Loucy (cell line): ENCODE measurements around the gene SLC16A9.

ENCODE experiments used
- H2AFZ ChIP-seq: fragments of 200-600 bp; sonication (generic); 2 replicates; pipeline ENCODE4 v1.6.0; 2016; ENCODE audit warnings: antibody characterized with exemption, mild to moderate bottlenecking, low read length, moderate library complexity
- H3F3A ChIP-seq: fragments of 200-600 bp; 2 replicates; pipeline ENCODE4 v1.6.0; 2016; ENCODE audit warnings: antibody characterized with exemption, low read depth, mild to moderate bottlenecking
- H3K27me3 ChIP-seq: fragments of 200-600 bp; sonication (generic); 2 replicates; pipeline ENCODE4 v1.6.1; 2014; ENCODE audit warnings: low read length, mild to moderate bottlenecking; ENCODE audit not compliant: insufficient read depth, poor library complexity, severe bottlenecking
- H3K36me3 ChIP-seq: fragments of 200-600 bp; sonication (generic); 2 replicates; pipeline ENCODE4 v1.6.1; 2016; ENCODE audit warnings: low read length; ENCODE audit not compliant: insufficient read depth
- H3K4me1 ChIP-seq: fragments of 200-600 bp; sonication (generic); 2 replicates; pipeline ENCODE4 v1.5.1; 2014; ENCODE audit warnings: low read length, mild to moderate bottlenecking; ENCODE audit not compliant: insufficient read depth, poor library complexity, severe bottlenecking
- H3K4me2 ChIP-seq: fragments of 200-600 bp; sonication (generic); 2 replicates; pipeline ENCODE4 v1.6.0; 2014; ENCODE audit warnings: antibody characterized with exemption, low read length, low read depth, mild to moderate bottlenecking; ENCODE audit not compliant: poor library complexity, severe bottlenecking
- H3K4me3 ChIP-seq: fragments of 200-600 bp; sonication (generic); 2 replicates; pipeline ENCODE4 v1.5.1; 2014; ENCODE audit warnings: low read length, mild to moderate bottlenecking, mixed read lengths; ENCODE audit not compliant: poor library complexity, severe bottlenecking
- H3K79me2 ChIP-seq: fragments of 200-600 bp; sonication (generic); 2 replicates; pipeline ENCODE4 v1.6.1; 2014; ENCODE audit warnings: low read length; ENCODE audit not compliant: insufficient read depth
- H3K9ac ChIP-seq: fragments of 200-600 bp; sonication (generic); 2 replicates; pipeline ENCODE4 v1.6.0; 2014; ENCODE audit warnings: mild to moderate bottlenecking, low read depth, low read length, moderate library complexity; ENCODE audit not compliant: poor library complexity, severe bottlenecking
- H3K9me2 ChIP-seq: fragments of 200-600 bp; sonication (generic); replicated peaks from 2 replicates; pipeline ENCODE4 v1.6.1; 2016; ENCODE audit warnings: low read depth, low read length, mixed read lengths
- H3K9me3 ChIP-seq: fragments of 200-600 bp; sonication (generic); 2 replicates; pipeline ENCODE4 v1.6.1; 2014; ENCODE audit warnings: mild to moderate bottlenecking, antibody characterized with exemption, low read length, low read depth; ENCODE audit not compliant: insufficient read depth
- H4K20me1 ChIP-seq: fragments of 200-600 bp; sonication (generic); 2 replicates; pipeline ENCODE4 v1.6.0; 2014; ENCODE audit warnings: antibody characterized with exemption, low read length, mild to moderate bottlenecking; ENCODE audit not compliant: insufficient read depth, poor library complexity, severe bottlenecking
- CTCF ChIP-seq: fragments of 200-600 bp; sonication (generic); conservative IDR thresholded peaks from 2 replicates; pipeline ENCODE4 v1.5.1; 2014; ENCODE audit warnings: mild to moderate bottlenecking, antibody characterized with exemption, low read length
- EZH2phosphoT487 ChIP-seq: fragments of 200-600 bp; IDR thresholded peaks from 2 replicates; pipeline ENCODE4 v1.6.1; 2018; ENCODE audit warnings: antibody characterized with exemption, mild to moderate bottlenecking, moderate library complexity, borderline replicate concordance

The SLC16A9 gene

GRCh38 chr10:59674215-59674836, 35.3 kb downstream of the SLC16A9 start:
- Histone ChIP-seq H3K4me1 (no peaks in the 10 kb centered on the region), H3K4me2 (no peak overlapping the region), H3F3A (no peaks in the 10 kb centered on the region), H3K9ac (no peak overlapping the region), H3K79me2 (no peaks in the 10 kb centered on the region), H3K9me3 (no peaks in the 10 kb centered on the region), H4K20me1 (no peaks in the 10 kb centered on the region), H2AFZ (no peak overlapping the region), H3K4me3 (no peak overlapping the region), H3K27me3 (no peaks in the 10 kb centered on the region), H3K36me3 (no peaks in the 10 kb centered on the region), H3K9me2 (no peaks in the 10 kb centered on the region)
- TF ChIP-seq CTCF (no peak), EZH2phosphoT487 (no peak)

GRCh38 chr10:59672150-59672875, 37.3 kb downstream of the SLC16A9 start:
- H3K4me2 ChIP-seq: no peak overlapping the region
- H3K9ac ChIP-seq: no peak overlapping the region

GRCh38 chr10:59670269-59670668, 39.4 kb downstream of the SLC16A9 start:
- no peaks in the 10 kb centered on the region for H4K20me1 ChIP-seq
- H2AFZ ChIP-seq: peak overlapping the region; percentile 64; the same call in 1 of the 2 replicates
- H3K9me3 ChIP-seq: peaks cover 4% of the 10 kb centered on the region; the same call in 1 of the 2 replicates
- no peaks in the 10 kb centered on the region for H3K4me1 ChIP-seq
- no peaks in the 10 kb centered on the region for H3F3A ChIP-seq
- no peaks in the 10 kb centered on the region for H3K36me3 ChIP-seq
- no peaks in the 10 kb centered on the region for H3K9me2 ChIP-seq
- H3K27me3 ChIP-seq: no peaks in the 10 kb centered on the region
- no peak overlapping the region for H3K4me3 ChIP-seq
- TF ChIP-seq CTCF: no peak
- TF ChIP-seq EZH2phosphoT487: no peak
- H3K9ac ChIP-seq: no peak overlapping the region
- no peak overlapping the region for H3K4me2 ChIP-seq
- no peaks in the 10 kb centered on the region for H3K79me2 ChIP-seq

More at GRCh38 chr10:59672150-59672875, 37.3 kb downstream of the SLC16A9 start:
- H3K27me3 ChIP-seq: no peaks in the 10 kb centered on the region
- H3K4me1 ChIP-seq: no peaks in the 10 kb centered on the region
- no peak for TF ChIP-seq CTCF
- TF ChIP-seq EZH2phosphoT487: no peak
- no peak overlapping the region for H2AFZ ChIP-seq
- H3K9me3 ChIP-seq: no peaks in the 10 kb centered on the region
- no peaks in the 10 kb centered on the region for H3K36me3 ChIP-seq
- no peaks in the 10 kb centered on the region for H3K9me2 ChIP-seq
- no peaks in the 10 kb centered on the region for H4K20me1 ChIP-seq
- no peaks in the 10 kb centered on the region for H3F3A ChIP-seq
- H3K4me3 ChIP-seq: no peak overlapping the region
- H3K79me2 ChIP-seq: no peaks in the 10 kb centered on the region
